Astrocyte (in vitro differentiated cells and primary cell): ENCODE results near the gene NR6A1. TPM values are rescaled to one million over a fixed set of nuclear protein-coding genes. Genes with fewer than 3 reads are reported as not detected.

Source experiments
- DNase-seq: peaks from one replicate; pipeline ENCODE4 v3.0.0-alpha.2; 2010; ENCODE audit warnings: low read depth
- FAIRE-seq: peaks from 2 replicates; lab custom pipeline; 2011; peaks lifted over from hg19 to GRCh38; lab: Jason Lieb, UNC
- H2AFZ ChIP-seq: 2 replicates; pipeline ENCODE4 v1.6.0; 2012; ENCODE audit warnings: low read depth, low read length, inconsistent platforms
- H3K27ac ChIP-seq: 2 replicates; pipeline ENCODE4 v1.5.1; 2011; ENCODE audit warnings: low read depth, low read length, inconsistent platforms
- H3K27me3 ChIP-seq: 2 replicates; pipeline ENCODE4 v1.6.0; 2011; ENCODE audit warnings: low read length, inconsistent platforms; ENCODE audit not compliant: insufficient read depth
- H3K36me3 ChIP-seq: 2 replicates; pipeline ENCODE4 v1.5.1; 2011; ENCODE audit warnings: low read length, inconsistent platforms; ENCODE audit not compliant: insufficient read depth
- H3K4me1 ChIP-seq: 2 replicates; pipeline ENCODE4 v1.5.1; 2011; ENCODE audit warnings: low read length, inconsistent platforms; ENCODE audit not compliant: insufficient read depth
- H3K4me2 ChIP-seq: 2 replicates; pipeline ENCODE4 v1.6.0; 2012; ENCODE audit warnings: low read length, inconsistent platforms
- H3K4me3 ChIP-seq: 2 replicates; pipeline ENCODE4 v1.5.1; 2011; ENCODE audit warnings: low read depth, mild to moderate bottlenecking, low read length, inconsistent platforms; ENCODE audit not compliant: insufficient read depth
- H3K79me2 ChIP-seq: 2 replicates; pipeline ENCODE4 v1.6.0; 2012; ENCODE audit warnings: mild to moderate bottlenecking, low read length, inconsistent platforms; ENCODE audit not compliant: insufficient read depth
- H3K9ac ChIP-seq: 2 replicates; pipeline ENCODE4 v1.6.0; 2012; ENCODE audit warnings: mild to moderate bottlenecking, low read length, inconsistent platforms
- H3K9me3 ChIP-seq: 2 replicates; pipeline ENCODE4 v1.5.1; 2012; ENCODE audit warnings: low read depth, mild to moderate bottlenecking, low read length, inconsistent platforms; ENCODE audit not compliant: insufficient read depth
- H4K20me1 ChIP-seq: 2 replicates; pipeline ENCODE4 v1.6.0; 2012; ENCODE audit warnings: low read length, inconsistent platforms; ENCODE audit not compliant: insufficient read depth
- H3K27ac Mint-ChIP-seq: one replicate; pipeline ENCODE4 v1.8.0; 2021; ENCODE audit warnings: mild to moderate bottlenecking, mixed read lengths; ENCODE audit not compliant: unreplicated experiment
- H3K27me3 Mint-ChIP-seq: one replicate; pipeline ENCODE4 v1.8.0; 2021; ENCODE audit warnings: low read depth, mixed read lengths; ENCODE audit not compliant: unreplicated experiment
- H3K36me3 Mint-ChIP-seq: one replicate; pipeline ENCODE4 v1.8.0; 2021; ENCODE audit warnings: low read depth, mixed read lengths; ENCODE audit not compliant: unreplicated experiment
- H3K4me1 Mint-ChIP-seq: one replicate; pipeline ENCODE4 v1.8.0; 2021; ENCODE audit warnings: low read depth, mixed read lengths; ENCODE audit not compliant: unreplicated experiment
- H3K4me3 Mint-ChIP-seq: one replicate; pipeline ENCODE4 v1.8.0; 2021; ENCODE audit warnings: mild to moderate bottlenecking, moderate library complexity, mixed read lengths; ENCODE audit not compliant: unreplicated experiment
- H3K9me3 Mint-ChIP-seq: one replicate; pipeline ENCODE4 v1.8.0; 2021; ENCODE audit warnings: mild to moderate bottlenecking, mixed read lengths; ENCODE audit not compliant: unreplicated experiment
- CTCF ChIP-seq: IDR thresholded peaks from 2 replicates; pipeline ENCODE4 v1.5.1; 2011; ENCODE audit warnings: low read depth, mild to moderate bottlenecking, inconsistent platforms, low read length, moderate library complexity; ENCODE audit not compliant: insufficient read depth
- EZH2 ChIP-seq: IDR thresholded peaks from 2 replicates; pipeline ENCODE4 v1.6.1; 2012; ENCODE audit warnings: mild to moderate bottlenecking, low read length, inconsistent platforms; ENCODE audit not compliant: insufficient read depth
- total RNA-seq: library from RNA; stranded (reverse); gene quantifications from 2 replicates; pipeline ENCODE4 v1.2.1, GENCODE V29; 2021

NR6A1 gene
- total RNA-seq, 1 donor from 2014 or later, result 20.8 TPM

GRCh38 chr9:124724415-124725067, 46.6 kb downstream of the NR6A1 start:
- no peaks in the 10 kb centered on the region for H3K79me2 ChIP-seq
- H3K9ac ChIP-seq, result no peak overlapping the region
- TF ChIP-seq CTCF (no peak), EZH2 (no peak)
- H3K4me1 Mint-ChIP-seq, result peaks cover 26% of the 10 kb centered on the region
- no peak overlapping the region for H2AFZ ChIP-seq
- no peak for FAIRE-seq
- no peaks in the 10 kb centered on the region for H4K20me1 ChIP-seq
- H3K4me2 ChIP-seq, result no peak overlapping the region
- H3K9me3 Mint-ChIP-seq, result no peaks in the 10 kb centered on the region
- no peaks in the 10 kb centered on the region for H3K27me3 Mint-ChIP-seq
- no peaks in the 10 kb centered on the region for H3K27me3 ChIP-seq
- no peaks in the 10 kb centered on the region for H3K9me3 ChIP-seq
- peaks cover 14% of the 10 kb centered on the region for H3K4me1 ChIP-seq
- no peak for DNase-seq
- no peak overlapping the region for H3K4me3 ChIP-seq
- H3K36me3 ChIP-seq, result no peaks in the 10 kb centered on the region
- no peak overlapping the region for H3K4me3 Mint-ChIP-seq
- H3K27ac ChIP-seq, result no peak overlapping the region
- no peaks in the 10 kb centered on the region for H3K36me3 Mint-ChIP-seq
- H3K27ac Mint-ChIP-seq, result no peak overlapping the region

- Histone ChIP-seq H4K20me1 (no peaks in the 10 kb centered on the region), H3K4me2 (no peak overlapping the region), H3K27ac (no peak overlapping the region), H3K9ac (no peak overlapping the region), H3K36me3 (no peaks in the 10 kb centered on the region), H2AFZ (no peak overlapping the region), H3K4me3 (no peak overlapping the region), H3K4me1 (peaks cover 14% of the 10 kb centered on the region), H3K27me3 (no peaks in the 10 kb centered on the region), H3K9me3 (no peaks in the 10 kb centered on the region), H3K79me2 (no peaks in the 10 kb centered on the region)
- no peak overlapping the region for H3K4me3 Mint-ChIP-seq
- DNase-seq (no peak), FAIRE-seq (no peak)
- H3K4me1 Mint-ChIP-seq, result peaks cover 26% of the 10 kb centered on the region
- no peaks in the 10 kb centered on the region for H3K27me3 Mint-ChIP-seq
- no peaks in the 10 kb centered on the region for H3K9me3 Mint-ChIP-seq
- no peak overlapping the region for H3K27ac Mint-ChIP-seq
- TF ChIP-seq CTCF (no peak), EZH2 (no peak)
- H3K36me3 Mint-ChIP-seq, result no peaks in the 10 kb centered on the region
These were observed 47.8 kb downstream of the NR6A1 start for GRCh38 chr9:124723352-124723751.
